NK-92 (cell line): ENCODE results near the gene SLC13A2.
"Not testable (repeated sequence)": the region's sequence is repeated elsewhere in the genome, so short reads cannot be mapped to it uniquely, and the experiment has no call there.

Experiments
- DNase-seq: peaks from one replicate; lab custom pipeline; 2025; ENCODE audit not compliant: unreplicated experiment; lab: John Stamatoyannopoulos, UW

SLC13A2 gene

GRCh38 chr17:28511858-28512461 lies 38.5 kb downstream of the SLC13A2 start:
- no peak for DNase-seq

GRCh38 chr17:28513476-28513875 lies 40.0 kb downstream of the SLC13A2 start:
- no peak for DNase-seq

- DNase-seq: no peak
These were observed 41.1 kb downstream of the SLC13A2 start for GRCh38 chr17:28514561-28515002.

- DNase-seq: no peak
These were observed 42.1 kb downstream of the SLC13A2 start for GRCh38 chr17:28515518-28515917.

- DNase-seq: no peak
These were observed 44.7 kb downstream of the SLC13A2 start for GRCh38 chr17:28518132-28518531.

- no peak for DNase-seq
These were observed 45.1 kb downstream of the SLC13A2 start for GRCh38 chr17:28518578-28518977.

GRCh38 chr17:28519236-28519635 lies 45.8 kb downstream of the SLC13A2 start:
- DNase-seq: no peak

- DNase-seq: no peak
These were observed 47.2 kb downstream of the SLC13A2 start for GRCh38 chr17:28520687-28521086.

- DNase-seq: no peak
These were observed 48.1 kb downstream of the SLC13A2 start for GRCh38 chr17:28521311-28522085.

GRCh38 chr17:28522281-28522680 lies 48.8 kb downstream of the SLC13A2 start:
- DNase-seq: not testable (repeated sequence)

- no peak for DNase-seq
These were observed 49.7 kb downstream of the SLC13A2 start for GRCh38 chr17:28523186-28523585.

- DNase-seq: no peak
These were observed 50.4 kb downstream of the SLC13A2 start for GRCh38 chr17:28523876-28524275.

- no peak for DNase-seq
These were observed 51.3 kb downstream of the SLC13A2 start for GRCh38 chr17:28524476-28525424.

- DNase-seq: no peak
These were observed 52.9 kb downstream of the SLC13A2 start for GRCh38 chr17:28526381-28526780.

- DNase-seq: no peak
These were observed 53.8 kb downstream of the SLC13A2 start for GRCh38 chr17:28527181-28527681.

- no peak for DNase-seq
These were observed 54.4 kb downstream of the SLC13A2 start for GRCh38 chr17:28527859-28528258.

- no peak for DNase-seq
These were observed 55.0 kb downstream of the SLC13A2 start for GRCh38 chr17:28528327-28529012.

- DNase-seq: no peak
These were observed 55.6 kb downstream of the SLC13A2 start for GRCh38 chr17:28529013-28529400.

- DNase-seq: no peak
These were observed 56.8 kb downstream of the SLC13A2 start for GRCh38 chr17:28530250-28530649.

- no peak for DNase-seq
These were observed 57.5 kb downstream of the SLC13A2 start for GRCh38 chr17:28530926-28531325.
